Esophagus muscularis mucosa (tissue), 3 donors: Measurements from ENCODE around the gene CYP2R1.

Source experiments
- POLR2A ChIP-seq: fragments of 450-650 bp; IDR thresholded peaks from one replicate; pipeline ENCODE4 v1.6.1; 2017; ENCODE audit warnings: antibody characterized with exemption, moderate library complexity, mild to moderate bottlenecking, low read depth
- POLR2AphosphoS5 ChIP-seq, 2 donors: sonication (generic); formaldehyde crosslinking; IDR thresholded peaks; one replicate each; pipeline ENCODE4 v1.6.1; 2017; ENCODE audit warnings: antibody characterized with exemption in 2 of 2
- TF ChIP-seq, protein P1 (sequence below), 3 experiments: fragments of 200-600 bp in 2 of 3; fragments of 450-650 bp in 1 of 3; sonication (generic) in 2 of 3; IDR thresholded peaks; one replicate each; pipeline ENCODE4 v1.5.1; 2017 to 2019; ENCODE audit warnings: antibody characterized with exemption in 3 of 3, mild to moderate bottlenecking in 2 of 3, moderate library complexity in 1 of 3

DNA sequence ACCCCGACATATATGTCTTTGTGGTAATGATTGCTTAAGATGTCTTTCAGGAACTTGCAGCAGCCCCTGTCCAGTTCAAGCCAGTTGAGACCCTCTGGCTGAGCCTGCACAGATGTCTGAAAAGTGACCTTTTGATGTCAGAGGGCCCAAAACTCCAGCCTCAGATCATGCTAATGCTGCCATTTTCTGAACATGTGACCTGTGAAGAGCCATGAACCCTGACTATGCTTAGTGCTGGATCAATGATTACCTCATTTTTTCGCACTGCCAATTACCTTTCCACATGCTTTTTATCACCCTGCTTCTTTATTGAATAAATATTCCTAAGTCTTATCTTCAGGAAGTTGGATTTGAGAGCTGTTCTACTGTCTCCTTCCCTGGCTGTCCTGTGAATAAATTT lies 6.9 kb upstream of the CYP2R1 start:
- TF ChIP-seq POLR2A (no peak), POLR2AphosphoS5 (IDR thresholded peaks at IDR 0.05) (no peak)
- TF ChIP-seq, protein P1, sequence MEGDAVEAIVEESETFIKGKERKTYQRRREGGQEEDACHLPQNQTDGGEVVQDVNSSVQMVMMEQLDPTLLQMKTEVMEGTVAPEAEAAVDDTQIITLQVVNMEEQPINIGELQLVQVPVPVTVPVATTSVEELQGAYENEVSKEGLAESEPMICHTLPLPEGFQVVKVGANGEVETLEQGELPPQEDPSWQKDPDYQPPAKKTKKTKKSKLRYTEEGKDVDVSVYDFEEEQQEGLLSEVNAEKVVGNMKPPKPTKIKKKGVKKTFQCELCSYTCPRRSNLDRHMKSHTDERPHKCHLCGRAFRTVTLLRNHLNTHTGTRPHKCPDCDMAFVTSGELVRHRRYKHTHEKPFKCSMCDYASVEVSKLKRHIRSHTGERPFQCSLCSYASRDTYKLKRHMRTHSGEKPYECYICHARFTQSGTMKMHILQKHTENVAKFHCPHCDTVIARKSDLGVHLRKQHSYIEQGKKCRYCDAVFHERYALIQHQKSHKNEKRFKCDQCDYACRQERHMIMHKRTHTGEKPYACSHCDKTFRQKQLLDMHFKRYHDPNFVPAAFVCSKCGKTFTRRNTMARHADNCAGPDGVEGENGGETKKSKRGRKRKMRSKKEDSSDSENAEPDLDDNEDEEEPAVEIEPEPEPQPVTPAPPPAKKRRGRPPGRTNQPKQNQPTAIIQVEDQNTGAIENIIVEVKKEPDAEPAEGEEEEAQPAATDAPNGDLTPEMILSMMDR (IDR thresholded peaks at IDR 0.05), result no peak
